Neuronal stem cell (in vitro differentiated cells): ENCODE results near the gene TANK.

ENCODE experiments used
- DNase-seq: peaks from one replicate; pipeline ENCODE4 v3.0.0-alpha.2; 2013; ENCODE audit warnings: low spot score
- H2AFZ ChIP-seq: one replicate; pipeline ENCODE4 v1.6.1; 2013; ENCODE audit warnings: mild to moderate bottlenecking, low read length, inconsistent platforms
- H2AK5ac ChIP-seq: 2 replicates; pipeline ENCODE4 v1.6.1; 2013; ENCODE audit warnings: low read depth, mild to moderate bottlenecking, inconsistent platforms, low read length, moderate library complexity, mixed read lengths
- H2BK120ac ChIP-seq: 2 replicates; pipeline ENCODE4 v1.6.1; 2013; ENCODE audit warnings: low read depth, mild to moderate bottlenecking, inconsistent platforms, low read length, moderate library complexity, mixed read lengths
- H2BK12ac ChIP-seq: one replicate; pipeline ENCODE4 v1.6.1; 2013; ENCODE audit warnings: low read length, inconsistent platforms
- H2BK15ac ChIP-seq: 2 replicates; pipeline ENCODE4 v1.6.1; 2013; ENCODE audit warnings: mild to moderate bottlenecking, low read length, inconsistent platforms, mixed read lengths
- H2BK5ac ChIP-seq: one replicate; pipeline ENCODE4 v1.6.1; 2013; ENCODE audit warnings: inconsistent platforms, mild to moderate bottlenecking, low read length, moderate library complexity
- H3K14ac ChIP-seq: one replicate; pipeline ENCODE4 v1.6.1; 2013; ENCODE audit warnings: low read length, inconsistent platforms
- H3K18ac ChIP-seq: 2 replicates; pipeline ENCODE4 v1.6.1; 2013; ENCODE audit warnings: low read length, inconsistent platforms
- H3K23ac ChIP-seq: 2 replicates; pipeline ENCODE4 v1.6.1; 2013; ENCODE audit warnings: low read depth, mild to moderate bottlenecking, mixed read lengths, low read length, inconsistent platforms; ENCODE audit not compliant: poor library complexity
- H3K27ac ChIP-seq: replicated peaks from 3 replicates; pipeline ENCODE4 v1.5.1; 2013; ENCODE audit warnings: low read length, inconsistent platforms
- H3K27me3 ChIP-seq, 3 experiments: 2 replicates each; pipeline ENCODE4 v1.6.1; 2013; ENCODE audit warnings: low read length in 3 of 3, mild to moderate bottlenecking in 2 of 3, inconsistent platforms in 1 of 3, low read depth in 1 of 3, mixed read lengths in 1 of 3, moderate library complexity in 1 of 3; ENCODE audit not compliant: control insufficient read depth in 3 of 3, insufficient read depth in 3 of 3
- H3K36me3 ChIP-seq, 2 donors: replicated peaks in 1 of 2; 2 replicates each; pipeline ENCODE4 v1.6.1; 2013; ENCODE audit warnings: low read length in 2 of 2; ENCODE audit not compliant: control insufficient read depth in 2 of 2, insufficient read depth in 2 of 2
- H3K4ac ChIP-seq: 2 replicates; pipeline ENCODE4 v1.6.1; 2013; ENCODE audit warnings: inconsistent platforms, mild to moderate bottlenecking, low read length, moderate library complexity
- H3K4me1 ChIP-seq, 2 donors: 1 replicate in 1 of 2; 2 replicates in 1 of 2; pipeline ENCODE4 v1.6.1; 2013; ENCODE audit warnings: low read length in 2 of 2, low read depth in 1 of 2; ENCODE audit not compliant: control insufficient read depth in 2 of 2, insufficient read depth in 1 of 2
- H3K4me2 ChIP-seq: one replicate; pipeline ENCODE4 v1.6.1; 2013; ENCODE audit warnings: mild to moderate bottlenecking, low read length, inconsistent platforms; ENCODE audit not compliant: insufficient read depth, poor library complexity, severe bottlenecking
- H3K4me3 ChIP-seq, 2 donors: 2 replicates each; pipeline ENCODE4 v1.5.1; 2013; ENCODE audit warnings: low read length in 2 of 2, mild to moderate bottlenecking in 2 of 2, inconsistent platforms in 1 of 2, moderate library complexity in 1 of 2
- H3K79me1 ChIP-seq: one replicate; pipeline ENCODE4 v1.6.1; 2013; ENCODE audit warnings: low read depth, mild to moderate bottlenecking, inconsistent platforms, low read length, moderate library complexity
- H3K9ac ChIP-seq: one replicate; pipeline ENCODE4 v1.6.1; 2013; ENCODE audit warnings: mild to moderate bottlenecking, low read depth, low read length, inconsistent platforms; ENCODE audit not compliant: poor library complexity
- H3K9me3 ChIP-seq, 2 donors: replicated peaks in 1 of 2; 2 replicates each; pipeline versions ENCODE3 to v1.6.1; 2013; ENCODE audit warnings: low read length in 2 of 2, mild to moderate bottlenecking in 2 of 2, inconsistent platforms in 1 of 2, low read depth in 1 of 2, mixed read lengths in 1 of 2, moderate library complexity in 1 of 2; ENCODE audit not compliant: control insufficient read depth in 2 of 2, insufficient read depth in 1 of 2
- H4K8ac ChIP-seq: one replicate; pipeline ENCODE4 v1.6.1; 2013; ENCODE audit warnings: low read depth, mild to moderate bottlenecking, inconsistent platforms, low read length, moderate library complexity
- H4K91ac ChIP-seq: one replicate; pipeline ENCODE4 v1.6.1; 2013; ENCODE audit warnings: low read length, low read depth, mild to moderate bottlenecking, inconsistent platforms; ENCODE audit not compliant: poor library complexity
- WGBS, 2 donors: extraction: QIAGEN DNeasy Blood & Tissue Kit; methylation state at CpG; one replicate each; pipeline ENCODE4 v1.1.7; 2013; ENCODE audit warnings: missing lambda C conversion rate in 2 of 2, mixed read lengths in 1 of 2; ENCODE audit not compliant: insufficient read length in 2 of 2, insufficient replicate concordance in 1 of 2; ENCODE audit errors: extremely low coverage in 2 of 2; 5-methylcytosine and 5-hydroxymethylcytosine counted together

TANK gene

DNA sequence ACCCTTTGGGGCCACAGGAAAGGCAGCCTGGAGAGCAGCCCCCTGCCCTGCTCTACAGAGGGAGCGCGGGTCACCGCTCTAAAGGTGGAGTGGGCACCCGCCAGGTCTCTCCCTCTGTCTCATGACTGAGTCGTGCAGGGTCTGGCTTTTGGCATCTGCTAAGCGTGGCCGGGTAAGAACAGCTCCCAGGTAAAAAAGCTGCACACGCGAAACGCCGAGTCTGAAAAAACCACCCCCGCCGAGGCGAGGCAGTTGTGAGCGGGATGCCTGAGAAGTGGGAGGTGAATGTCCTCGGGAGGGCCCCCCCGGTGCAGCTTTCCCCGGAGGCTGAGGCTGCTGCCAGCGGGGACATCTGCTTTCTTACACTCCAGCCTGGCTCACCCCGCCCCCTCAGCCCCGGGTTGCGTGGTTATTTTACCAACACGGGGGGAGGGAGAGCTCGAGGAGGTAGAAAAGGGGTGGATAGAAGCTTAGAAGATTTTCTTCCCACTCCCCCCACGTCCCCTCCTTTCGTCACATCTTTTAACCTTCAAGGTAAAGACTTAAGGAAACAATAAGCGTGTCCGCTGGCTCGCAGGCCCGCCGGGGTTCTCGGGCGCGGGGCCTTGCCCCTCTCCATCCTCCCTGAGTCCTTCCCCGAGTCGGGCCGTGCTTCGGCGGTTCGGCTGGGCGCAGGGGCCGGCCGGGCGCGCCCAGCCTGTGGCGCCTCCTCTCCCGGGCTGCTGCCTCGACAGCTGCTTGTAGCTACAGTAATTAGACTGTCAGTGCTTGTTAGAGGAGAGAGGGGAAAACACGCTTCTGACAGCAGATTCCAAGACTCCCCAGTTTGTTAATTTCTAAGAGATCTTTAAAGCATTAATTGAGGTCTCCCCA lies 77.4 kb downstream of the TANK start:
- Histone ChIP-seq H2BK120ac (peak overlapping the region; percentile 93), H3K14ac (no peak overlapping the region), H3K4me2 (peak overlapping the region; percentile 94), H3K9me3 (no peaks in the 10 kb centered on the region), H3K27ac (peak overlapping the region; percentile 96), H2AFZ (peak overlapping the region; percentile 35), H3K4me1 (peaks cover 0 to 8% of the 10 kb centered on the region in 2 donors), H3K79me1 (no peaks in the 10 kb centered on the region), H4K8ac (peak overlapping the region; percentile 30), H2BK12ac (peak overlapping the region; percentile 84), H4K91ac (no peak overlapping the region), H3K23ac (no peak overlapping the region), H3K27me3 (no peaks in the 10 kb centered on the region), H2BK5ac (peak overlapping the region; percentile 91), H3K9ac (peak overlapping the region; percentile 80), H3K18ac (peak overlapping the region; percentile 94), H3K4ac (no peak overlapping the region), H2BK15ac (peak overlapping the region; percentile 15), H3K4me3 (peak overlapping the region in 1 of 2 donors; percentile 73), H3K36me3 (peaks cover 0 to 18% of the 10 kb centered on the region in 2 donors), H2AK5ac (peak overlapping the region; percentile 97)
- no CpG with 5 or more reads among the region's 49 CpGs for WGBS, 2 donors
- peak; percentile 56 for DNase-seq

DNA sequence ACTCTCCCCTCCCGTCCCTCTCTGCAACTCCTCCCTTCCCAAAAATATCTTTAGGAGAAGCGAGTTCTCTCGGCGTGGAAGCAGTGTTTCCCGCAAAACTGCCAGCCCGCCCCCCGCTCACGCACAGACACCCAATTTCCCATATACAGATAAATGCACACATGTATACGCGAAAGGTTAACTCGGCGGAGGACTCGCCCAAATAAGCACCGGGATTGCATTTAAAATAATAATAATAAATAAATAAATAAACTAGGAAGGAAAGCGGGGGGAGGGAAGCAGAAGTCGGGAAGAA lies 78.0 kb downstream of the TANK start:
- no peaks in the 10 kb centered on the region for H3K9me3 ChIP-seq
- H3K4ac ChIP-seq: no peak overlapping the region
- no peak for DNase-seq
- H3K27me3 ChIP-seq: no peaks in the 10 kb centered on the region
- peaks cover 0 to 15% of the 10 kb centered on the region in 2 donors for H3K36me3 ChIP-seq
- H2AFZ ChIP-seq: peak overlapping the region; percentile 35
- no peak overlapping the region for H2BK120ac ChIP-seq
- no peak overlapping the region for H3K23ac ChIP-seq
- H2AK5ac ChIP-seq: no peak overlapping the region
- peak overlapping the region in 1 of 2 donors; percentile 77 for H3K4me3 ChIP-seq
- H3K4me1 ChIP-seq: peaks cover 0 to 10% of the 10 kb centered on the region in 2 donors
- no peak overlapping the region for H2BK12ac ChIP-seq
- no peak overlapping the region for H3K9ac ChIP-seq
- peak overlapping the region; percentile 94 for H3K4me2 ChIP-seq
- no peak overlapping the region for H4K91ac ChIP-seq
- peak overlapping the region; percentile 98 for H2BK5ac ChIP-seq
- no peak overlapping the region for H3K14ac ChIP-seq
- H3K79me1 ChIP-seq: no peaks in the 10 kb centered on the region
- H3K27ac ChIP-seq: peak overlapping the region; percentile 96
- peak overlapping the region; percentile 92 for H2BK15ac ChIP-seq
- peak overlapping the region; percentile 99 for H3K18ac ChIP-seq
- no CpG with 5 or more reads among the region's 16 CpGs for WGBS, 2 donors
- H4K8ac ChIP-seq: no peak overlapping the region

DNA sequence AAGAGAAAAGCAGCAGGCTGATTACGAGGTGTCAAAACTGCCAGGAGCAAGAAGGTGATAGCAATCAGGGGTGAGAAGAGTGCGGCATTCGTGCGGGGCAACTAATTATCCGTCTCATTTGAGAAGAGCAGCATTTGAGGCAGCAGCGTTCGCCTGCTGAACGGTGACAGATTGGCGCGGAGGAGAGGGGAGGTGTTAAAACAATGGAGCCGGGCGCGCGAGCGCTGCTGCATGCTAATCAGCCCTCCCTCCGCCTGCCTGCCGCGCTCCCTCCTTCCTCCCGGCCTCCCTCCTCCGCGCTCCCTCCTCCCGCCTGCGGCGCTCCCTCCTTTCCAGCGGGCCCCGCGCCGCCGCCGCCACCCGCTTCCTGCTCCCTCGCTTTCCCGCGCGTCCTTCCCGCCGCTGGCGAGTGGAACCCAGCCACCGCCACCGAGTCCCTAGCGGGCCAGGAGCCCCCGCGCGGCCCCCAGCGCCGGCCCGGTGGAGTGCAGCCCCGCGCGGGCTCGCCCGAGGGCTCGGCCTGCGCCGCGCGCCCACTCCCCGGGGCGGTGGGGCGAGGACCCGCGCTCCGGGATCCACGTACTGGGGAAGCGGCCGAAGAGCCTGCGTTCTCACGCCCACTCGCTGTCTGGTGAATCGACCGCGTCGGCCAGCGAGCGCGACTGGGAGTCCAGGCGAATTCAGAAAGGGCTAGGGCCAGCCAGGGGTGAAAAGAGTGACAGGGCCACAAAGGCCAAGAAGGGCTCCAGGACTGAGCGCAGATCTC lies 78.5 kb downstream of the TANK start:
- peak; percentile 64 for DNase-seq
- Histone ChIP-seq H3K27ac (peak overlapping the region; percentile 96), H3K9ac (peak overlapping the region; percentile 84), H2BK15ac (peak overlapping the region; percentile 92), H2AFZ (peak overlapping the region; percentile 69), H3K4me2 (peak overlapping the region; percentile 94), H3K79me1 (no peaks in the 10 kb centered on the region), H2AK5ac (no peak overlapping the region), H2BK5ac (peak overlapping the region; percentile 98), H3K14ac (peak overlapping the region; percentile 56), H3K23ac (peak overlapping the region; percentile 80), H3K4ac (no peak overlapping the region), H3K9me3 (no peaks in the 10 kb centered on the region), H3K4me1 (peaks cover 0 to 14% of the 10 kb centered on the region in 2 donors), H4K8ac (no peak overlapping the region), H3K18ac (peak overlapping the region; percentile 99), H3K36me3 (peaks cover 0 to 15% of the 10 kb centered on the region in 2 donors), H4K91ac (no peak overlapping the region), H2BK120ac (peak overlapping the region; percentile 87), H2BK12ac (peak overlapping the region; percentile 58), H3K4me3 (peak overlapping the region; percentile 32 to 77), H3K27me3 (no peaks in the 10 kb centered on the region)
- WGBS, 2 donors: no CpG with 5 or more reads among the region's 78 CpGs
